Neutrophil (primary cell): ENCODE measurements around the gene B4GALNT2.

Source experiments
- H3K27ac ChIP-seq: fragments of 200-600 bp; sonication (generic); 2 replicates; pipeline ENCODE4 v1.5.1; 2016; ENCODE audit warnings: mild to moderate bottlenecking, moderate library complexity
- H3K27me3 ChIP-seq: fragments of 200-600 bp; sonication (generic); 2 replicates; pipeline ENCODE4 v1.6.0; 2016; ENCODE audit warnings: mild to moderate bottlenecking
- H3K36me3 ChIP-seq: fragments of 200-600 bp; sonication (generic); 2 replicates; pipeline ENCODE4 v1.5.1; 2017
- H3K4me1 ChIP-seq, 2 experiments: fragments of 200-600 bp in 1 of 2; sonication (generic) in 1 of 2; 1 replicate in 1 of 2; 2 replicates in 1 of 2; pipeline versions ENCODE4 v1.5.1 to v1.6.1; 2013 to 2016; ENCODE audit warnings: low read depth in 1 of 2, low read length in 1 of 2, mild to moderate bottlenecking in 1 of 2, moderate library complexity in 1 of 2; ENCODE audit not compliant: control insufficient read depth in 1 of 2, insufficient read depth in 1 of 2
- H3K4me3 ChIP-seq, 2 experiments: fragments of 200-600 bp in 1 of 2; sonication (generic) in 1 of 2; 1 replicate in 1 of 2; 2 replicates in 1 of 2; pipeline ENCODE4 v1.5.1; 2013 to 2016; ENCODE audit warnings: low read depth in 1 of 2, low read length in 1 of 2, mild to moderate bottlenecking in 1 of 2, moderate library complexity in 1 of 2
- H3K9me3 ChIP-seq: fragments of 200-600 bp; sonication (generic); 2 replicates; pipeline ENCODE4 v1.5.1; 2016
- TF ChIP-seq, protein P1 (sequence below): fragments of 200-600 bp; sonication (generic); IDR thresholded peaks from 2 replicates; pipeline ENCODE4 v1.5.1; 2016; ENCODE audit warnings: antibody characterized with exemption

B4GALNT2 gene

DNA sequence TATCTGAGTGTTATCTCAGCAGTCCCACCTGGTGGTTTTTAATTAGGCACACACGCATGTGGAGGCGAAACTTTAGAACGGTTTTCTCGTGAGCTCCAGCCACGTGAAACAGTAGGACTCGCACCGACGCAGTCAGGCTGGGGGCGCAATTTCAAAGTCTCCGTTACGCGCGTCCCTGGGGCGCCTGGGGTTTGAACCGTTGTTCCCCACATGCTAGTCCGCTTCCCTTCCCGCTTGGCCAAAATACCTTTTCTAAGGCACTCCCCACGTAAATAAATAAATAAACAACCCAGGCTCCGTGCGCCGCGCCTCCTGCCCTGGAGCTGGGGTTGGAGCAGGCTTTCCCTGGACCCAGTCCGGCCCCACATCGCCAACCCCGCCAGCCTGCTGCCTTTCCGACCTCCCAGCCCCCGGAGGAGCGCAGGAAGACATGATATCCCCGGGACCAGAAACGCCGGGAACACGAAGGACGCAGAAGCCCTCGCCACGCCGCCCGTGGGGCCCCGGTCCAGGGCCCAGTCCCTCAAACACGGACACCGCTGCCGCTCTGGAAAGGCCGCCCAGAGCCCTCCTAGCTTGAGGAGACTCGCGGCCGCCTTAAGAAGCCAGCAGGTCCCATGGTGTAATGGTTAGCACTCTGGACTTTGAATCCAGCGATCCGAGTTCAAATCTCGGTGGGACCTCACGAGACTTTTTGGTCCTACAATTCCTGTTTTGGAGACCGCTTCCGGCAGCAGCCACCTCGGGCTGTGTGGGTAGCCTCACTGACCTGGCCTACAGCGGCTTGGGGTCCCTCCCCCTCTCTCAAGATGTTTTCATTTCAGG is 59.6 kb downstream of the B4GALNT2 start:
- H3K4me3 ChIP-seq: peak overlapping the region; percentile 85 to 98
- peaks cover 20 to 27% of the 10 kb centered on the region in 2 experiments for H3K4me1 ChIP-seq
- TF ChIP-seq, protein P1, sequence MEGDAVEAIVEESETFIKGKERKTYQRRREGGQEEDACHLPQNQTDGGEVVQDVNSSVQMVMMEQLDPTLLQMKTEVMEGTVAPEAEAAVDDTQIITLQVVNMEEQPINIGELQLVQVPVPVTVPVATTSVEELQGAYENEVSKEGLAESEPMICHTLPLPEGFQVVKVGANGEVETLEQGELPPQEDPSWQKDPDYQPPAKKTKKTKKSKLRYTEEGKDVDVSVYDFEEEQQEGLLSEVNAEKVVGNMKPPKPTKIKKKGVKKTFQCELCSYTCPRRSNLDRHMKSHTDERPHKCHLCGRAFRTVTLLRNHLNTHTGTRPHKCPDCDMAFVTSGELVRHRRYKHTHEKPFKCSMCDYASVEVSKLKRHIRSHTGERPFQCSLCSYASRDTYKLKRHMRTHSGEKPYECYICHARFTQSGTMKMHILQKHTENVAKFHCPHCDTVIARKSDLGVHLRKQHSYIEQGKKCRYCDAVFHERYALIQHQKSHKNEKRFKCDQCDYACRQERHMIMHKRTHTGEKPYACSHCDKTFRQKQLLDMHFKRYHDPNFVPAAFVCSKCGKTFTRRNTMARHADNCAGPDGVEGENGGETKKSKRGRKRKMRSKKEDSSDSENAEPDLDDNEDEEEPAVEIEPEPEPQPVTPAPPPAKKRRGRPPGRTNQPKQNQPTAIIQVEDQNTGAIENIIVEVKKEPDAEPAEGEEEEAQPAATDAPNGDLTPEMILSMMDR: no peak
- no peaks in the 10 kb centered on the region for H3K9me3 ChIP-seq
- peak overlapping the region; percentile 98 for H3K27ac ChIP-seq
- H3K36me3 ChIP-seq: no peaks in the 10 kb centered on the region
- peaks cover 7% of the 10 kb centered on the region for H3K27me3 ChIP-seq

DNA sequence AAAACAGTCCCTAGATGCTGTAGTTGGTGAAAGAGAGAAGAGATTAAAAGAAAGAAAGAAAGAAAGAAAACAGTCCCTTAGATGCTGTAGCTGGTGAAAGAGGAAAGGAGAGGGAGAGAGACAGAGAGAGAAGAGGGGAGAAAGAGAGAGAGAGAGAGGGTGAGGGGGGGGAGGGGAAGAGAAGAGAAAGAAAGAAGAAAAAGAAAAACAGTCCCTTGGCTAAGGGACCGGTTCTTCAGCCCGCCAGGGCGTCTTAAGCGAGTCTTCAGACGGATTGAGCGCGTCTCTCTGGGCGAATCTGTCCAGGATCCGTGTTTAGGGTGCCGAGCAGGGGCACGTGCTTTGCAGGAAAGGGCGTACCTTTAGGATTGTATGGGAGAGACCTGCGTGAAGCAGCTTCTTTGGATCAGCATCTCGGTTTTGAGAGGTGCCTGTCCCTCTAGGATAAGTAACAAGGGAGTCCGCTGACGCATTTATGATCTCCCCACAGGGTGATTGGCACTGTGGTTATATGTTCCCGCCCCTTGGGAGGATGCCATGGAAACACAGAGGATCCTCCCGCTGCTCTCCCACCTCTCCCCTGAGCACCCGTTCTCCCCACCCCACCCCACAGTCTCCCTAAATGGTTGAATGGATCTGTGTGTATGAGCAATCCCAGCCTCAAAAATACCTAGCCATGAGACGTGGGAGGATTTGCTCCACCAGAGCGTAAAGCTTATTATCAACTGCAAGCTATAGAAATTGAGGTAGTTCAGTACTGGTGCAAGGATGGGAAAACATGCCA is 61.1 kb downstream of the B4GALNT2 start:
- H3K36me3 ChIP-seq: no peaks in the 10 kb centered on the region
- H3K27me3 ChIP-seq: peaks cover 7% of the 10 kb centered on the region
- H3K4me1 ChIP-seq: peaks cover 20 to 27% of the 10 kb centered on the region in 2 experiments
- peak overlapping the region; percentile 85 to 98 for H3K4me3 ChIP-seq
- TF ChIP-seq, protein P1: no peak
- H3K9me3 ChIP-seq: no peaks in the 10 kb centered on the region
- H3K27ac ChIP-seq: no peak overlapping the region

DNA sequence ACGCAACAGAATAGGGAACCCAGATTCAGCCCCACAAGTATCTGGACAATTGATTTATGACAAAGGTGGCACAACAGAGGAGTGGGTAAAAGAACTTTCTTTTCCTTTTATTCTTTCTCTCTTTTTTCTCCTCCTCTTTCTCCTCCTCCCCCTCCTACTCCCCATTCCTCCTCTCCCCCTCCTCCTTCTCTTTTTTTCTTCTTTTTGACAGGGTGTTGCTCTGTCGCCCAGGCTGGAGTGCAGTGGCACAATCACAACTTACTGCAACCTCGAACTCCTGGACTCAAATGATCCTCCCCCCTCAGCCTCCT is 61.7 kb downstream of the B4GALNT2 start:
- no peak overlapping the region for H3K27ac ChIP-seq
- H3K9me3 ChIP-seq: no peaks in the 10 kb centered on the region
- H3K27me3 ChIP-seq: peaks cover 7% of the 10 kb centered on the region
- TF ChIP-seq, protein P1: no peak
- no peak overlapping the region for H3K4me3 ChIP-seq
- H3K4me1 ChIP-seq: peaks cover 20 to 27% of the 10 kb centered on the region in 2 experiments
- H3K36me3 ChIP-seq: no peaks in the 10 kb centered on the region

DNA sequence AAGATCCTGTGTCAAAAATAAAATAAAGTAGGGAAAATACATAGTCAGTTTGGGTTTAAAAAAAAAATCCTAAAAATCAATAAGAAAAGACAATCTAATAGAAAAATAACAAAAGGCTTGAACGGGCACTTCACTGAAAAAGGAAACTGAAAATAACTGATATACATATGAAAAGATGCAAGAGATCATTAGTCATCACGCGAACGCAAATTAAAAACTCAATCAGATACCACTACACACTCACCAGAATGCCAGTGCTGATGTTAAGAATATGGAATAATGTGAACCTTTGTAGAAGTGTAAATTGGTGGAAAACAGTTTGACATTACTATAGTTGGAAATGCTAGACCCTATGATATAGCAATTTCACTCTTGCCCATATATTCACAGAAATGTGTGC is 63.2 kb downstream of the B4GALNT2 start:
- H3K27ac ChIP-seq: no peak overlapping the region
- no peaks in the 10 kb centered on the region for H3K36me3 ChIP-seq
- TF ChIP-seq, protein P1: no peak
- H3K9me3 ChIP-seq: no peaks in the 10 kb centered on the region
- H3K27me3 ChIP-seq: peaks cover 7% of the 10 kb centered on the region
- H3K4me3 ChIP-seq: no peak overlapping the region
- peaks cover 20 to 27% of the 10 kb centered on the region in 2 experiments for H3K4me1 ChIP-seq

DNA sequence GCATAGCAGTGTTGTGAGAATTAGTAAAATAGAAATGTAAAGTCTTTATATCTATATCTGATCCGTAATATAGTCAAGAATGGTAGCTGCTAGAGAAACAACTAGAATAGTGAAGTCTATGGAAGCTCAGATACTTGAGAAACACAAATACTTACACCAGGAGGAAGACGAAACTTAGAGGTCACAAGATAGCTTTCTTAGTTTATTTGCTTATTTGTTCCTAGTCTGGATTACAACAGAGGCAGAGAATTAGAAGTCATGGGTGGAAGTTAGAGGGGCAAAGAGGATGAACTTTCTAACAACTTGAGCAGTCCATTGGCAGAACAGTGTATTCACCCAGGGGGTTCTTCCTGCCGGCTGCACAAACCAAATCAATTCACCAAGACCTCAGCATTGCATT is 64.0 kb downstream of the B4GALNT2 start:
- TF ChIP-seq, protein P1: no peak
- Histone ChIP-seq H3K27me3 (peaks cover 7% of the 10 kb centered on the region), H3K4me1 (peaks cover 16 to 21% of the 10 kb centered on the region in 2 experiments), H3K36me3 (no peaks in the 10 kb centered on the region), H3K27ac (no peak overlapping the region), H3K4me3 (no peak overlapping the region), H3K9me3 (no peaks in the 10 kb centered on the region)
